Subcutaneous abdominal adipose tissue (tissue), 5 donors: ENCODE measurements around the gene KISS1R.
A peak's percentile ranks its signal among the peaks of the same experiment; 100 is the strongest.

Experiments used
- H3K27ac ChIP-seq: one replicate; pipeline ENCODE4 v1.7.0; 2013; ENCODE audit warnings: low read depth, mild to moderate bottlenecking, inconsistent platforms, low read length, moderate library complexity
- H3K27me3 ChIP-seq, 5 donors: one replicate each; pipeline ENCODE4 v1.7.0; 2013; ENCODE audit warnings: low read length in 5 of 5, inconsistent platforms in 1 of 5; ENCODE audit not compliant: control insufficient read depth in 5 of 5, insufficient read depth in 4 of 5
- H3K36me3 ChIP-seq, 5 donors: one replicate each; pipeline ENCODE4 v1.7.0; 2013; ENCODE audit warnings: low read length in 5 of 5; ENCODE audit not compliant: control insufficient read depth in 5 of 5, insufficient read depth in 5 of 5
- H3K4me1 ChIP-seq, 5 donors: one replicate each; pipeline ENCODE4 v1.7.0; 2013; ENCODE audit warnings: low read length in 5 of 5, mild to moderate bottlenecking in 3 of 5, moderate library complexity in 1 of 5; ENCODE audit not compliant: control insufficient read depth in 5 of 5, insufficient read depth in 5 of 5
- H3K4me3 ChIP-seq, 5 donors: one replicate each; pipeline ENCODE4 v1.7.0; 2013; ENCODE audit warnings: low read length in 5 of 5, low read depth in 1 of 5
- H3K9ac ChIP-seq, 5 donors: one replicate each; pipeline ENCODE4 v1.7.0; 2013; ENCODE audit warnings: low read length in 5 of 5, mild to moderate bottlenecking in 4 of 5, moderate library complexity in 3 of 5
- H3K9me3 ChIP-seq, 5 donors: one replicate each; pipeline ENCODE4 v1.7.0; 2013; ENCODE audit warnings: low read length in 5 of 5; ENCODE audit not compliant: control insufficient read depth in 5 of 5
- donor health status: healthy.
- donor health status: healthy.
- donor health status: healthy.
- donor health status: healthy.
- donor health status: healthy.

Gene KISS1R

DNA sequence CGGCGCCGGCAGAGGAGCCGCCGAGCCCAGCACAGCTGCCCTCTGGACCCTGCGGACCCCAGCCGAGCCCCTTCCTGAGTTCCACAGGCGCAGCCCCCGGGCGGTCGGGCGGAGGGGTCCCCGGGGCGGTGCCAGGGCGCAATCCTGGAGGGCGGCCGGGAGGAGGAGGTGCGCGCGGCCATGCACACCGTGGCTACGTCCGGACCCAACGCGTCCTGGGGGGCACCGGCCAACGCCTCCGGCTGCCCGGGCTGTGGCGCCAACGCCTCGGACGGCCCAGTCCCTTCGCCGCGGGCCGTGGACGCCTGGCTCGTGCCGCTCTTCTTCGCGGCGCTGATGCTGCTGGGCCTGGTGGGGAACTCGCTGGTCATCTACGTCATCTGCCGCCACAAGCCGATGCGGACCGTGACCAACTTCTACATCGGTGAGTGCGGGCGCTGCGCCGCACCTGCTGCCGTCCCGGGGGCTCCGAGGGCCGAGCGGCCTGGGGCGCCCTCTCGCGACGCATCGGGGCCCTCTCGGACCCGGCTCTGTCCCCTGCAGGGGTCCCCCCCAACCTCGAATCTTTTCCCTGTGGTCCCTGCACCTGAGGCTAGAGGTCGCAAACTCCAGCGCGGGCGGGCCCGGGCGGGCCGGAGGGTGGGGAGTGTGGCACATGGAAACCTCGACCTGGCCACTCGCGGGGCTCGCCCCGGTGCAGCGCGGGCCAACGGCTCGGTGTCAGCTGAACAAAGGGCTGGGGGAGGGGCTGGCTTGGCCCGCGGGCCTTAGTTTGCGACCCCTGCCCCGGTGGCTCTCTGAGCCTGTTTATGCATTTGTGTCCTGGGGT, at the start of gene KISS1R:
Gene KISS1R, plus strand, starts transcription at position 11 of the 829 bp plus-strand sequence. Its CDS starts 170 bp downstream, at position 181.
- Histone ChIP-seq H3K4me1 (peaks cover 2 to 51% (median 29%) of the 10 kb centered on the region in 5 donors), H3K9ac (peak within 1 kb of the TSS in 1 of 5 donors; percentile 41), H3K27me3 (peaks cover 22 to 36% (median 27%) of the 10 kb centered on the region in 5 donors)

DNA sequence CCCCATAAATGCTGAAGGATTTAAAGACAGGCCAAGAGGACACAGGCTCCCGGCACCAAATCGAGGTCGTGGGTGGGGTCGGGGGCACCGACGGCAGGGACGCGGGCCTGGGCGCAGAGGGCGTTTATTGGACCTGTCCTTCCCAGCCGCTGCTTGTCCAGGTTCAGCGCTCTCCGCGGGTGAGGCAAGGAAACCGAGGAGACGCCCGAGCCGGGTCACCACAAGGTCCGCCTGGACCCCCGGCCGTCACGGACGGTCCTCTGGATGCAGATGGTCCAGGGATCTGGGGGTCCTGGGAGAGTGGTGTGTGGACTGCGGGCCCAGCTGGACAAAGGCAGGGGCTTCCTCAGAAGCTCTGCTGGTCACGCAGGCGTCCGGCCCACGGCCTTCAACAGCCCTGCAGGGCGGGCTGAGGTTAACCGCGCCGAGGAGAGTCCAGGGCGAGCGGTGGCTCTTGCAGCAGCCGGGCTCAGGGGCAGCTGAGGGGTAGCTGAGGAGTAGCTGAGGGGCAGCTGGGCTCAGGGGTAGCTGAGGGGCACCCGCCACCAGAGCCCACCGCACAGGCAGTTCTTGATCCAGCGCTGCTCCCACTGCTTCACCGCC, 49.2 kb upstream of the KISS1R start:
- H3K27me3 ChIP-seq, result no peaks in the 10 kb centered on the region
- H3K4me3 ChIP-seq, result no peak overlapping the region
- H3K27ac ChIP-seq, result no peak overlapping the region
- H3K9ac ChIP-seq, result no peak overlapping the region
- H3K4me1 ChIP-seq, result peaks cover 2 to 38% (median 25%) of the 10 kb centered on the region in 5 donors
- no peaks in the 10 kb centered on the region for H3K9me3 ChIP-seq
- H3K36me3 ChIP-seq, result peaks cover 0 to 37% (median 31%) of the 10 kb centered on the region in 5 donors

More for the DNA sequence above, at the start of gene KISS1R:
- no peaks in the 10 kb centered on the region for H3K9me3 ChIP-seq
- H3K36me3 ChIP-seq, result no peaks in the 10 kb centered on the region
- H3K27ac ChIP-seq, result no peak within 1 kb of the TSS
- peak within 1 kb of the TSS in 2 of 5 donors; percentile 52 to 53 for H3K4me3 ChIP-seq

DNA sequence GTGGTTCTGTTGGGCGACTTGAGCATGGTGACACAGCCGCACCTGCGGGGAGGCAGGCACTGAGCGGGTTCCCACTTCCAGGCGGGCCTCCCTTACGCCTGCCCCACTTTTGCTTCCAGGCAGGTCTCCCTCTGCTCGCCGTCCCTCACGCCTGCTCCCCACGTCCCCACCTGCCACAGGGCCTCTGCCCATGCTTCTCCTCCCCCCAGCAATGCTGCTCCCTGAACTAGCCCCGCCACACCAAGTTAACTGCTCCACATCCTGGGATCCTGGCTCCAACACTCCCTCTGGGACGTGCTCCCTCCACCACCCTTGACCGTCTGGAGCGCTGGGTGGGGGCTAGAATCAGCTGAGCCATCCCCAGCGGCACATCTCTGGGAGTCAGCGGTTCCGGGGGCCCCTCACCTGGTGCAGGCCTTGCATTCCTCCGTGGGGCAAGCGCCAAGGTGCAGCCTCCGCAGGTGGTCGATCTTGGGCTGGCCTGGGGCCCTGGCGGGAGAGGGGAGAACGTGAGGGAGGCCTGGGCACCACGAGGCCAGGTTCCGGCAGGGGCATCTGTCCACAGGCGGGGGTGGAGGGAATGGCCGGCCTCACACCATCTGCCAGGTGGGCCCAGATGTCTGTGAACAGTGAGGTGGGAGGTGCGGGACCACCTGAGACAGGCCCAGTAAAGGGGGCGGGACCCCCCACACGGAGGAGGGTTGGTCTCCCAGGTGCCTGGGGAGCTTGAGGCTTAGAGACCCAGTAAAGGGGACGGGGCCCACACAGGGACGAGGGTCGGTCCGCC, 48.5 kb upstream of the KISS1R start:
- H3K27ac ChIP-seq, result peak overlapping the region; percentile 69
- peaks cover 0 to 38% (median 35%) of the 10 kb centered on the region in 5 donors for H3K36me3 ChIP-seq
- H3K9ac ChIP-seq, result peak overlapping the region in 2 of 5 donors; percentile 20 to 30
- H3K9me3 ChIP-seq, result no peaks in the 10 kb centered on the region
- peaks cover 2 to 37% (median 21%) of the 10 kb centered on the region in 5 donors for H3K4me1 ChIP-seq
- H3K4me3 ChIP-seq, result no peak overlapping the region
- H3K27me3 ChIP-seq, result no peaks in the 10 kb centered on the region

DNA sequence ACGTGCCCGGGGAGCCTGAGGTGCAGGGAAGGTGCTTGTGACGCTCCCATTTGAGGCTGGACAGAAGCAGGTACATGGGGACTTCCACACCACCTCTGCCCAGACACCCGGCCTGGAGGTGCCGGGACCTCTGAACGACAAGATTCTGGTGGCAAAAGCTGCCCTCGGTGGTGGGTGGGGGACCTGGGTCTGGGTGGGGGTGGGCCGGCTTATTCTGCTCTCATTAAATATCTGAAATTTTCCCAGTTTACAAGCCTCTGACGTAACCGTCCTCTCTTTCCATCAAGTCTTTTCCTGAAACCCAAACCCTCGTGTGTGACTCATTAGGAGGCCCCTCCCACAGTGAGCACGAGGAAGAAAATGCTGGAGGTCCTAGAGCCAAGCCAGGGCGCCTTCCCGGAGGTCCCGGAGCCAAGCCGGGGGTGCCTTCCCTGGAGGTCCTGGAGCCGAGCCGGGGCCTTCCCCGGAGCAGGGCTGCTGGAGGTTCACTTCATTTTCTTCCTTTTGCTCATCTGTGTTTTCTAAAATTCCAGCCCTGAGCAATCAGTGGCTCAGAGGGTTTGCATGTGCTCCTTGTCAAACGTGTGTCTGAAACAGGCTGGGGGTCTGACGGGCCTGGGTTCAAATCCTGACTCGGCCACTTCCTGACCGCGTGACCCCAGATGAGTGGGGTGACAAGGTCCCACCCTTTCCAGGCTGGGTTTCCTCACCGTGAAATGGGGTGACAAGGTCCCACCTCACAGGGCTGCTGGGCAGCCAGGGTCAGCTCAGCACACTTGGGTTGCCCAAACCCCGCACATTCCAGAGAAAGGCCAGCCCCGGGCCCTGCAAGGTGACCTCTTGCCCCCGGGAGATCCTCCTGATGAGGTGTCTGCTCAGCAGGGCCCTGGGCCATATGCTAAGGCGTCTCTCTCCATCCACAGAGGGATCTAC, 47.6 kb upstream of the KISS1R start:
- Histone ChIP-seq H3K9ac (peak overlapping the region in 2 of 5 donors; percentile 20 to 64), H3K9me3 (no peaks in the 10 kb centered on the region), H3K4me1 (peaks cover 2 to 34% (median 21%) of the 10 kb centered on the region in 5 donors), H3K27ac (peak overlapping the region; percentile 84), H3K4me3 (no peak overlapping the region), H3K36me3 (peaks cover 0 to 39% (median 37%) of the 10 kb centered on the region in 5 donors), H3K27me3 (no peaks in the 10 kb centered on the region)

DNA sequence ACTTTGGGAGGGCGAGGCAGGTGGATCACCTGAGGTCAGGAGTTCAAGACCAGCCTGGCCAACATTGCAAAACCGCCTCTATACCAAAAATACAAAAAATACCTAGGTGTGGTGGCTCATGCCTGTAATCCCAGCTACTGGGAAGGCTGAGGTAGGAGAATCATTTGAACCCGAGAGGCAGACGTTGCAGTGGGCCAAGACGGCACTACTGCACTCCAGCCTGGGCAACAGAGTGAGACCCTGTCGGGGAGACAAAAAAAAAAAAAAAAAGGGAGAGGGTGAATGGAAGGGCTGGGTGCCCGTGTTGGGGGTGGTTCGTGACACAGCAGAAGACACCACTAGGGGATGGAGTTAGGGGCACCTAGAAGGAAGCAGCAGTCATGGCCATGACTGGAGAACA, 46.8 kb upstream of the KISS1R start:
- H3K4me3 ChIP-seq, result no peak overlapping the region
- H3K36me3 ChIP-seq, result peaks cover 0 to 46% (median 41%) of the 10 kb centered on the region in 5 donors
- no peak overlapping the region for H3K9ac ChIP-seq
- H3K9me3 ChIP-seq, result no peaks in the 10 kb centered on the region
- H3K27ac ChIP-seq, result peak overlapping the region; percentile 84
- H3K4me1 ChIP-seq, result peaks cover 2 to 34% (median 21%) of the 10 kb centered on the region in 5 donors
- H3K27me3 ChIP-seq, result no peaks in the 10 kb centered on the region

DNA sequence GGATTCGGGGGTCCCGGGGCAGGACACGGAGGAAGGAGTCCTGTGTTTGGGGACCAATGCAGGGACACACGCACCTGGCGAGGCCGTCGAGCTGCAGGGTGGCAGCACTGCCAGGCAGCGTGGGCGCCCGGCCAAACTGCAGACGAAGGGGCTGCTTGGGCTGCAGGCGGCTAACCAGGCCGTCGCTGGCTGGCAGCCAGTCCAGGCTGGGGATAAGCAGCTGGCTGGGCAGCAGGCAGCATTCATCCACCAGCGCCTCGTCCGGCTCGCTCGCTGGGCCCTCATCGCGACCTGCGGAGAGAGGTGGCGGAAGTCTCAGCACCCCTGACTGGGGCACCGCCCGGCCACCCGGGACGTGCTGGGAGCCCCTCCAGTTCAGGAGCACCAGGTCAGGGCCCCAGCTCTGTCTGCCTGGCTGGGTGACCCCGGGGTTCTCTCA, 46.2 kb upstream of the KISS1R start:
- H3K4me3 ChIP-seq, result no peak overlapping the region
- no peaks in the 10 kb centered on the region for H3K9me3 ChIP-seq
- no peaks in the 10 kb centered on the region for H3K27me3 ChIP-seq
- H3K27ac ChIP-seq, result peak overlapping the region; percentile 84
- H3K36me3 ChIP-seq, result peaks cover 0 to 52% (median 48%) of the 10 kb centered on the region in 5 donors
- H3K4me1 ChIP-seq, result peaks cover 2 to 34% (median 21%) of the 10 kb centered on the region in 5 donors
- no peak overlapping the region for H3K9ac ChIP-seq

DNA sequence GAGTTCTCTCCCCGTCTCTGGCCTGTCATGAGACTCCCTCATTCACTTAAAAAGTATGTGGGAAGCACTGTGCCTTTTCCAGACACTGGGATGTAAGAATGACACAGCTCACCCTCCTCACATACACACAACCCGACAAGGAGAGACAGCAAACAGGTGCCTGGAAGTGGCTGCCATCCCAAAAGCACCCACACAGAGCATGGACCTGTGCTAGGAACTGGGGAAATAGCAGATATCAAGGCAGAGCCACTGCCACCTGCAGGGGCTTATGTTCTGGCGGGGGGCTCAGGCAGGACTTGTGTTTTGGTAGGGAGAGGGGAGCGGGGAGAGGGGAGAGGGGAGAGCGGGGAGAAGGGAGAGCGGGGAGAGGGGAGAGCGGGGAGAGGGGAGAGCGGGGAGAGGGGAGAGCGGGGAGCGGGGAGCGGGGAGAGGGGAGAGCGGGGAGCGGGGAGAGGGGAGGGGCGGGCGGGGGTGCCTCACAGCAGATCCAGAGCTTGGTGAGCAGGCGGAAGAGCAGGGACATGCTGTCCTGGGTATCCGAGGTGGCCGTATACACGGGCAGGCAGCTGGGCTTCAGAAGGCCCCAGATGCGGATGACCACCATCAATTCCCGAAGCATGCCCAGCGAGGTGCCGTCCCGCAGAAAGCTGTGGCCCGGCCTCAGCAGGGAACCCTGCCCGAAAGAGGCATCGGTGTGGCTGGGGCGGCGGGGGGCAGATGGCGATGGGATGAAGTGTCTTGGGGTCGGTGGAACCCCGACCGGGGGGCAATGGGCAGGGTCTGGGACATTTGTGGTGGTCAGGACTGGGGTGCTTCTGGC, 45.5 kb upstream of the KISS1R start:
- Histone ChIP-seq H3K4me3 (no peak overlapping the region), H3K27me3 (no peaks in the 10 kb centered on the region), H3K9ac (no peak overlapping the region), H3K9me3 (no peaks in the 10 kb centered on the region), H3K27ac (no peak overlapping the region), H3K36me3 (peaks cover 0 to 59% (median 54%) of the 10 kb centered on the region in 5 donors), H3K4me1 (peaks cover 2 to 34% (median 21%) of the 10 kb centered on the region in 5 donors)

DNA sequence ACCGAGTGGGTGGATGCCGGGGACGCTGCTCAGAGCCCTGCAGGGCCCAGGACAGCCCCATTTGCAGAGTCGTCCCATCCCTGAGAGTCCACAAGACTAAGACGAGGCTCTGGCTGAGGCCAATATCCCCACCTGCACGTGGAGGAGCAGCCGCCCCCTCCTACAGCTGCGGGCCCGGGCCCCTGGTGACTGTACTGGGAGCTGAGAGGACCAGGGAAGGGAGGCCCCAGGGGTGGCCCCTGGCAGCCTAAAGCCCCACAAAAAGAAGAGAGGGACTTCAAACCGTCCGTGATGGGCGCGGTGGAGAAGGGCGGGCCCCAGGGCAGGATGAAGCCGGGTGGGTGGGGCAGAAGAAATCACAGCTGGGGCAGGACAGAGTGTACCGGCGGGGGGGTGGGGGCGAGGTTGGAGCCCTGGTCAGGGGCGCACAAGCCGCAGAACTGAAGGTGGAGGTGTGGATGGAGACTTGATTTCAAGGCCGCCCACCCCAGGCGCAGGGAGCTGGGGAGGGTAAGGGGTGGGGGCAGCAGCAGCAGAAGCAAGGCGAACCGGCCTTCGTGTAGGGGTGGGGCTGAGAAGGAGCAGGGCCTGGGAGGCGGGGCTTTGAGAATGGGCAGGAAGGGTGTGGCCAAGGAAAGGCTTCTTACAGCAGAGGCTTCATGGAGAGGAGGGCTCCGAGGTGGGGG, 44.7 kb upstream of the KISS1R start:
- Histone ChIP-seq H3K9ac (no peak overlapping the region), H3K36me3 (peaks cover 0 to 65% (median 60%) of the 10 kb centered on the region in 5 donors), H3K4me3 (no peak overlapping the region), H3K27me3 (no peaks in the 10 kb centered on the region), H3K4me1 (peaks cover 2 to 28% (median 19%) of the 10 kb centered on the region in 5 donors), H3K9me3 (no peaks in the 10 kb centered on the region), H3K27ac (no peak overlapping the region)
